GM18508 (cell line): ENCODE data around the gene PCBP3.
"Not testable (repeated sequence)": the region's sequence is repeated elsewhere in the genome, so short reads cannot be mapped to it uniquely, and the experiment has no call there.

ENCODE experiments used
- ATAC-seq: cut with Tn5 transposase; IDR thresholded peaks from one replicate; pipeline ENCODE4 v1.9.1; 2021; ENCODE audit warnings: moderate number of reproducible peaks; ENCODE audit not compliant: insufficient read depth, unreplicated experiment

The PCBP3 gene

GRCh38 chr21:45963232-45963570 lies 319.7 kb downstream of the PCBP3 start:
- no peak for ATAC-seq

DNA sequence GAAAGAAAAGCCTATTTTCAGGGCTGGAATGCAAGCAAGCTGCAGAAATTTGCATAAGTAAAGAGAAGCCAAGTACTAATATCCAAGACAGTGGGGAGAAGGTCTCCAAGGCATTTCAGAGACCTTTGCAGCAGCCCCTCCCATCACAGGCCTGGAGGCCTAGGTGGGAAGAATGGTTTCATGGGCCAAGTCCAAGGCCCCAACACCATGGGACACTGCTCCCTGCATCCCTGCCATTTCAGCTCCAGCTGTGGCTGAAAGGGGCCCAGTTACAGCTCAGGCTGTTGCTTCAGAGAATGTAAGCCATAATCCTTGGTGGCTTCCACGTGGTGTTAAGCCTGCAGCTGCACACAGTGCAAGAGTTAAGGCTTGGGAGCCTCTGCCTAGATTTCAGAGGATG lies 321.1 kb downstream of the PCBP3 start:
- no peak for ATAC-seq

- no peak for ATAC-seq
Observed at GRCh38 chr21:45965084-45965809, 321.7 kb downstream of the PCBP3 start.

GRCh38 chr21:45966791-45967394 lies 323.4 kb downstream of the PCBP3 start:
- no peak for ATAC-seq

DNA sequence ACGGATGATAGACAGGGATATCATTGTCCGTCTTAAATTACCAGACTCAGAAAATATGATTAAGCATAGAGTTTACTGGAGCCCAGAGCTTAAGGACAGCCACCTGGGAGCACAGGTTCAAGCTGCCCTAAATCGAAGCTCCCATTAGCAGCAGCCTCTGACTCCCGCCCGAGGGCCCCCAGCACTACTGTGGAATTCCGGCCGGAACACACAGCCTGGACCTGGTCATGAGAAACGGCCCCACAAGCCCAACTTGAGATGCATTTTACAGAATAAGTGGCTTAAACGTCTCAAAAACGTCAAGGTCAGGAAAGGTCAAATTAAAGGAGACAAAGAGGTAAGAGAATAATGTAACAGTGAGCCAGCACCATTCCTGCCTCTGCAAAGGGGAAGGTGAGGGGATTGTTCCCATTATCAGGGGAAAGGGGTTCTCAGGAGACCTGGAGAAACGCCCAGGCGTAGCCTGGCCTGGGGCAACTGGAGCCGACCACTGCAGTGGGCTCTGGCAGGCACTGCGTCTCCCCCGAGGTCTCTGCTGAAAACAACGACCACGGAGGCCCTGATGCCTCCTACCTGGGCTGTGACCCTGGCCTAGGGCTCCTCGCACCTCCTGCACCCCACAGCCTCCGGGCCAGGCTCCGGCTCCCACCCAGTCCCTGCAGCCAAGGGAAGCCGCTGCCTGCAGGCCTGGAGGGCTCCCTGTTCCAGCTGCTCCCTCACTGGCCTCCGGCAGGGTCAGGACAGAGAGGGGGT lies 326.6 kb downstream of the PCBP3 start:
- ATAC-seq = no peak

DNA sequence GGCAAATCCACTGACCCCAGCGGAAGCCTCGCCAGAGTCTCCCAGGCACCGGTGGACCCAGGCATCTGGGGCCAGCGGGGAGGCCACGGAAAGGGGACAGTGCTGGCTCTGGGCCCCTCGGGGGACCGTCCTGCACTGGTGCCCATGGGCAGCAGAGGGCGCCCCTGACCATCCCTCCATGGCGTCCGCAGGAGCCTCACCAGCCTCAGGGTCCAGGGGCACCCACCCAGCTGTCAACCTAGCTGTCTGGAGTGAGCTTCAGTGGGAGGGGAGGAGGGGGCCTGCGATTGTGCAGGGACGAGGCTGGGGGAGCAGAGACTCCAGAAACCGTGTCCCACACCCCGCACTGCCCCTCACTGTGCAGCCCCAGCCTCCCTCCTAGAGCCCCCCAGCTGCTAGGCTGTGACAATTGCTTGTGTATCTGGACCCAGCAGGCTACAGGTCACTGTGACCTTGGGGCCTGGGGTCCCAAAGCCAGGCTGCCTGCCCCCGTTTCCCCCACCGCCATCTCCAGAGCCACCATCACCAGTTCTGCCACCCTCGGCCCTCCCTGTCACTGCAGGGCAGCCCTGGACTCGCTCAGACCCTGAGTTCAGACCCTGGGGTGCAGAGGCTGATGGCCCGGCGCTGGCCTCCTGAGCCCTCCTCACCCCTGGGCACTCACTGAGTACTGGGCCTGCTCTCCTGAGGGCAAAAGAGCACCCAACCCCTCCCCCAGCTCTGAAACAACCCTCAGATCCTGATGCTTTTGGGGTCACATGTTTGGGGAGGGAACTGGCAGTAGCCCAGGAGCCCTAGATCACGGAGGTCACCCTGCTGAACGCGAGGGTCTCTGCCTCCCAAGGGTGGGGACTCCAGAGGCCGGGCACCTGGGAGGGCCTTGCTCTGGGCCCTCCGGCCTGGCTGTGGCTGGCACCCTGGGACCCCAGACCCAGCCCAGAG lies 327.4 kb downstream of the PCBP3 start:
- no peak for ATAC-seq

GRCh38 chr21:45971616-45972352 lies 328.3 kb downstream of the PCBP3 start:
- ATAC-seq = no peak

GRCh38 chr21:45972353-45972715 lies 328.8 kb downstream of the PCBP3 start:
- no peak for ATAC-seq

GRCh38 chr21:45972716-45973474 lies 329.4 kb downstream of the PCBP3 start:
- ATAC-seq = no peak

GRCh38 chr21:45973475-45974072 lies 330.0 kb downstream of the PCBP3 start:
- ATAC-seq = no peak

- ATAC-seq = no peak
Observed at GRCh38 chr21:45974073-45975019, 330.8 kb downstream of the PCBP3 start.

DNA sequence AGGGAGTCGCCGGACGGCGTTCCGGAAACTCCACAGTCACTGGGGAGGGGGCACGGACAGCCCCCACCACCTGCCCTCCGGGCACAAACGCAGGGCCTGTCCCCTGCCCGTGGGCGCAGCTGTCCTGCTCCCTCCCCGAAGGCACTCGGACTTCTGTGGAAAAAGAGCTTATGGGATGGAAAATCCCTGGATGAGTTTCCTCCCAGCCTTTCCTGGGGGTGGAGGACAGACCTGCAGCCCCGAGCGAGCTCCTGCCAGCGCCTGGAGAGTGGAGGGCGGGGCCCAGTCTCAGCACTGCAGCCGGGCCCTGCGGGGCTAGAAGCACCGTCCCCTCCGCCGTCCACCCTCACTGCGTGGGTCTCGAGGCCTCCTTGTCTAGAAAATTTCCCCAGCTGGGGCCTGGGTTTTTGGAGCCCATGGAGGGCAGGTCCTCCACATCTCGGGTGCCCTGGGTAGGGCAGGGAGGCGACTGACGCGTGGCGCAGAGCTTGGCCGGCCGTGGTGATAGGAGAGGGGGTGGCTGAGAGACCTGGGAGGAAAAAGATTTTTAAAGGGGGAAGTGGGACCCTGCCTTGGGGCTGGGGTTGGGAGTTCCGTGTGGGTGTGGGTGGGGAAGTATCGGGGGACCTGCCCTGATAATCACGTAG lies 331.6 kb downstream of the PCBP3 start:
- ATAC-seq = no peak

GRCh38 chr21:45975667-45976409 lies 332.3 kb downstream of the PCBP3 start:
- not testable (repeated sequence) for ATAC-seq

- ATAC-seq = no peak
Observed at GRCh38 chr21:45976701-45977311, 333.3 kb downstream of the PCBP3 start.

DNA sequence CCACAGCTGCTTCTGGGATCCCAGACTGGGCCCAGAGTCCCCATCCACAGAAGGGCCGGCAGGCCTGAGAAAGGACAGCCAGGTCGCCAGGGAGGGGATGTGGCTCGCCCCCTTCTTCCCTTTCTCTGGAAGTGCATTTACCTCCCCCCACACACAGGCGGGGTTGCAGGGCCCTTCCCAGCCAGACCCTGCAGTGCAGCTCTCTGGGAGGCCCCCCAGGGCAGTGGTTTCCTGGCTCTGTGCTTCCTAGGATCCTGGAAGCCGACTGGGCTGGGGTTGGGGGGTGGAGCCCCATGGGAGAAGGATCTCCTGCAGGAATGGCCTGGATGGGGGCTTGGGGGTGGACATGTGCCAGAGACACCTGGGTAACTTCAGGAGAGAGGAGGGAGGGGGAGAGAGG lies 333.9 kb downstream of the PCBP3 start:
- no peak for ATAC-seq

DNA sequence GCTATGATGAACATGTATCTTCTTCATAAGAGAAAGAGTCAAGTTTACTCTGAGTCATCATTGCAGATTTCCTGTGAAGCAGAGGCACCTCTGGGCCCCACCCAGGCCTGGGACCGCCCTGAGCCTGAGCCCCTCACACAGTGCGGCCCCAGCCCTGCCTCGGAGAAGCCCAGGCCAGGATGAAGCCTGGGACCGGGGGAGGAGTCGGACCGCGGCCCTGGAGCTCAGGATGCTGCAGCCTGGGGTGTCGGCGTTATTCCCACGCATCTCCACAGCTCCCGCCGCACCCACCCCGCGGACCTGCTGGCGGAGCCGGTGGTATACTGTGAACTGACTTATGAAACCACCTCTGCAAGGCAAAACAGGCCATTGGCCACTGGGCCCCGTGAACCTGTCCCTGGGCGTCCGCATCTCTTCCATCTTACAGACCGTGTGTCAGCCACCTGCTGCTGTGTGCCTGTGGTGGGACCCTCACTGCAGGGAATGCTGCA lies 335.7 kb downstream of the PCBP3 start:
- ATAC-seq = no peak
